Activated naive CD8-positive, alpha-beta T cell treated with anti-CD3 and anti-CD28 coated beads, Interleukin-2, amount 10 ng/mL, durations not matched to agents 7 days and 5 days (primary cell): ENCODE results near the gene ABI3BP. TPM values are rescaled to one million over a fixed set of nuclear protein-coding genes. Genes with fewer than 3 reads are reported as not detected.

Experiments
- ATAC-seq: fragments of 150-1000 bp; cut with Tn5 transposase; one replicate; pipeline ENCODE4 v1.10.0; 2021; ENCODE audit warnings: low read depth, moderate library complexity
- POLR2A ChIA-PET: fragments of 350-600 bp; sonication (Branson Sonifier 250); formaldehyde crosslinking; loops from one replicate; lab custom pipeline; 2021; ENCODE audit warnings: antibody characterized with exemption; lab: Charles Lee
- DNase-seq: peaks from one replicate; pipeline ENCODE4 v3.0.0; 2021
- H3K27ac Mint-ChIP-seq: one replicate; pipeline ENCODE4 v1.8.0; 2022; ENCODE audit warnings: mild to moderate bottlenecking, mixed read lengths
- H3K27me3 Mint-ChIP-seq: one replicate; pipeline ENCODE4 v1.8.0; 2022; ENCODE audit warnings: mild to moderate bottlenecking, moderate library complexity, mixed read lengths
- H3K36me3 Mint-ChIP-seq: one replicate; pipeline ENCODE4 v1.8.0; 2021; ENCODE audit warnings: mild to moderate bottlenecking, mixed read lengths
- H3K4me1 Mint-ChIP-seq: one replicate; pipeline ENCODE4 v1.8.0; 2021; ENCODE audit warnings: mixed read lengths
- H3K4me3 Mint-ChIP-seq: one replicate; pipeline ENCODE4 v1.8.0; 2022; ENCODE audit warnings: mild to moderate bottlenecking, moderate library complexity, mixed read lengths
- H3K9me3 Mint-ChIP-seq: one replicate; pipeline ENCODE4 v1.8.0; 2021; ENCODE audit warnings: mixed read lengths
- total RNA-seq, 2 experiments: library from RNA; stranded (reverse); gene quantifications; one replicate each; pipeline ENCODE4 v1.2.3, GENCODE V29; 2021

Gene ABI3BP, protein sequence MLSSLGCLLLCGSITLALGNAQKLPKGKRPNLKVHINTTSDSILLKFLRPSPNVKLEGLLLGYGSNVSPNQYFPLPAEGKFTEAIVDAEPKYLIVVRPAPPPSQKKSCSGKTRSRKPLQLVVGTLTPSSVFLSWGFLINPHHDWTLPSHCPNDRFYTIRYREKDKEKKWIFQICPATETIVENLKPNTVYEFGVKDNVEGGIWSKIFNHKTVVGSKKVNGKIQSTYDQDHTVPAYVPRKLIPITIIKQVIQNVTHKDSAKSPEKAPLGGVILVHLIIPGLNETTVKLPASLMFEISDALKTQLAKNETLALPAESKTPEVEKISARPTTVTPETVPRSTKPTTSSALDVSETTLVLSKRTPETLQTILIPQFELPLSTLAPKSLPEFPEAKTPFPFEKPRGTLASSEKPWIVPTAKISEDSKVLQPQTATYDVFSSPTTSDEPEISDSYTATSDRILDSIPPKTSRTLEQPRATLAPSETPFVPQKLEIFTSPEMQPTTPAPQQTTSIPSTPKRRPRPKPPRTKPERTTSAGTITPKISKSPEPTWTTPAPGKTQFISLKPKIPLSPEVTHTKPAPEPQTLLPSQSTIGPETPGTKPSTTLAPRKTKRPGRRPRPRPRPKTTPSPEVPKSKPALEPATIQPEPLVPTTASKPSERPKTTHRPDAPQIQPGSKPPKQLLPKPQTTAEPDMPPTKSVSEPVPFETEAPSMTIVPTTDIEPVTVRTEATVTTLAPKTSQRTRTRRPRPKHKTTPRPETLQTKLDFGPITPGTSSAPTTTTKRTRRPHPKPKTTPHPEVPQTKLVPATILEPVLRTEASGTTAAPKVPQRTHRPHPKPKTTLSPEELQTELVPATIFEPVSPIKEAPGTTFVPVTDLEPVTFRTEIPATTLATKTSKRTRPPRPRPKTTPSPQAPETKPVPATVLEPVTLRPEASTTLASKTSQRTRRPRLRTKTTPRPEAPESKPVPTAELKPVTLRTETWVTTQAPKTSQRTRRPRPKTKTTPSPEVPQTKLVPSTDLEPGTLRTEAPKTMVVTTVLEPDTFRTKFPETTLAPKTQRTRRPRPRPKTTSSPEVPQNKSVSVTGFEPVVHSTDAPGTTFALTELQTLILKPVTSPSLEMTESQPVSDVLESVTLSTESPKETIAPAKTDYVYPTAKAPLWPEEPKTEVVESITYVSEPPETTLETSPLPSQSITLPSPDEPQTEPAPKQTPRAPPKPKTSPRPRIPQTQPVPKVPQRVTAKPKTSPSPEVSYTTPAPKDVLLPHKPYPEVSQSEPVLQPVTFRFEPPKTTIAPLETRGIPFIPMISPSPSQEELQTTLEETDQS (N-terminal part only)
- under 1 TPM in 1 of 2 experiments, not detected in 1; 0.17 TPM for total RNA-seq

GRCh38 chr3:100993309-100993708 is at the start of gene ABI3BP:
Gene ABI3BP, minus strand, starts transcription at chr3:100993421. Its CDS starts 37 bp downstream, at chr3:100993384.
- POLR2A ChIA-PET: interaction anchor here (0.5 kb wide), 1 partner anchor 569 kb away, joined by 3 read pairs; no protein-coding TSS in a partner anchor
- ATAC-seq: no peak
- no peaks in the 10 kb centered on the region for H3K4me1 Mint-ChIP-seq
- H3K4me3 Mint-ChIP-seq: no peak within 1 kb of the TSS
- no peak within 1 kb of the TSS for H3K27ac Mint-ChIP-seq
- DNase-seq: no peak
- H3K9me3 Mint-ChIP-seq: no peaks in the 10 kb centered on the region
- no peaks in the 10 kb centered on the region for H3K36me3 Mint-ChIP-seq
- H3K27me3 Mint-ChIP-seq: peaks cover 23% of the 10 kb centered on the region

GRCh38 chr3:101039285-101039684 is 46.1 kb upstream of the ABI3BP start:
- H3K27ac Mint-ChIP-seq: no peak overlapping the region
- no peaks in the 10 kb centered on the region for H3K4me1 Mint-ChIP-seq
- POLR2A ChIA-PET: no interaction called here
- no peak overlapping the region for H3K4me3 Mint-ChIP-seq
- H3K27me3 Mint-ChIP-seq: peaks cover 7% of the 10 kb centered on the region
- ATAC-seq (no peak), DNase-seq (no peak)
- no peaks in the 10 kb centered on the region for H3K9me3 Mint-ChIP-seq
- H3K36me3 Mint-ChIP-seq: no peaks in the 10 kb centered on the region

- Mint-ChIP-seq H3K4me1 (no peaks in the 10 kb centered on the region), H3K27ac (no peak overlapping the region), H3K27me3 (peaks cover 7% of the 10 kb centered on the region), H3K4me3 (no peak overlapping the region), H3K9me3 (no peaks in the 10 kb centered on the region), H3K36me3 (no peaks in the 10 kb centered on the region)
- ATAC-seq (no peak), DNase-seq (no peak)
- POLR2A ChIA-PET: no interaction called here
These were observed 45.7 kb upstream of the ABI3BP start for GRCh38 chr3:101038880-101039279.

- no peak for ATAC-seq
- H3K4me1 Mint-ChIP-seq: no peaks in the 10 kb centered on the region
- H3K27me3 Mint-ChIP-seq: peaks cover 7% of the 10 kb centered on the region
- no peak for DNase-seq
- no peak overlapping the region for H3K27ac Mint-ChIP-seq
- POLR2A ChIA-PET: no interaction called here
- H3K36me3 Mint-ChIP-seq: no peaks in the 10 kb centered on the region
- H3K9me3 Mint-ChIP-seq: peaks cover 1% of the 10 kb centered on the region
- H3K4me3 Mint-ChIP-seq: no peak overlapping the region
These were observed 45.2 kb upstream of the ABI3BP start for GRCh38 chr3:101038393-101038792.

- POLR2A ChIA-PET: no interaction called here
- Mint-ChIP-seq H3K9me3 (peaks cover 1% of the 10 kb centered on the region), H3K4me3 (no peak overlapping the region), H3K36me3 (no peaks in the 10 kb centered on the region), H3K27ac (no peak overlapping the region), H3K27me3 (peaks cover 4% of the 10 kb centered on the region), H3K4me1 (no peaks in the 10 kb centered on the region)
- no peak for DNase-seq
- ATAC-seq: no peak
These were observed 44.4 kb upstream of the ABI3BP start for GRCh38 chr3:101037613-101038012.

GRCh38 chr3:101036676-101037075 is 43.5 kb upstream of the ABI3BP start:
- Mint-ChIP-seq H3K27ac (no peak overlapping the region), H3K9me3 (peaks cover 1% of the 10 kb centered on the region)

GRCh38 chr3:101036213-101036618 is 43.0 kb upstream of the ABI3BP start:
- DNase-seq (no peak), ATAC-seq (no peak)
- Mint-ChIP-seq H3K4me3 (no peak overlapping the region), H3K27me3 (peaks cover 4% of the 10 kb centered on the region), H3K9me3 (peaks cover 1% of the 10 kb centered on the region), H3K4me1 (no peaks in the 10 kb centered on the region), H3K36me3 (no peaks in the 10 kb centered on the region), H3K27ac (no peak overlapping the region)
- POLR2A ChIA-PET: no interaction called here

More at GRCh38 chr3:101036676-101037075, 43.5 kb upstream of the ABI3BP start:
- Mint-ChIP-seq H3K36me3 (no peaks in the 10 kb centered on the region), H3K4me3 (no peak overlapping the region), H3K27me3 (peaks cover 4% of the 10 kb centered on the region), H3K4me1 (no peaks in the 10 kb centered on the region)
- DNase-seq (no peak), ATAC-seq (no peak)
- POLR2A ChIA-PET: no interaction called here

DNA sequence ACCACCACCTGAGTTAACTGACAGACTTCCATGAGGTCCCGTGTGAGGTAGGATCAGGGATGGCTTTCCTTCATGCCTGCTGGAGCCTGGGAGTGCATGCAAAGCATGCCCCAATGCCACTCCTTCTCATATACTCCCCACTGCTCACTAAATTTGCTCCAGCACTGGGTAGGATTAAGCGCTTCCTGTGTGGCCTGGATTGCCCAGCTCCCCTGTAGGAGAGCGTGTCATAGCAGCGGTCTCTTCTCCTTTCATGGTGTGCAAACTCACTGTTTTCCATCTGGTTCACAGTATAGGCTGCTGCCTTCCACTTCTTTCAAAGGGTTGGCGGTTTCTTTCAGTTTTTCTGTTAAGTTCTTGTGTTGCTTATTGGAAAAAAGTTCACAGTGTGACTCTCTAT is 34.1 kb upstream of the ABI3BP start:
- DNase-seq (no peak), ATAC-seq (no peak)
- no peak overlapping the region for H3K4me3 Mint-ChIP-seq
- H3K27me3 Mint-ChIP-seq: peaks cover 3% of the 10 kb centered on the region
- H3K9me3 Mint-ChIP-seq: peaks cover 5% of the 10 kb centered on the region
- POLR2A ChIA-PET: no interaction called here
- peaks cover 1% of the 10 kb centered on the region for H3K36me3 Mint-ChIP-seq
- no peaks in the 10 kb centered on the region for H3K4me1 Mint-ChIP-seq
- no peak overlapping the region for H3K27ac Mint-ChIP-seq

DNA sequence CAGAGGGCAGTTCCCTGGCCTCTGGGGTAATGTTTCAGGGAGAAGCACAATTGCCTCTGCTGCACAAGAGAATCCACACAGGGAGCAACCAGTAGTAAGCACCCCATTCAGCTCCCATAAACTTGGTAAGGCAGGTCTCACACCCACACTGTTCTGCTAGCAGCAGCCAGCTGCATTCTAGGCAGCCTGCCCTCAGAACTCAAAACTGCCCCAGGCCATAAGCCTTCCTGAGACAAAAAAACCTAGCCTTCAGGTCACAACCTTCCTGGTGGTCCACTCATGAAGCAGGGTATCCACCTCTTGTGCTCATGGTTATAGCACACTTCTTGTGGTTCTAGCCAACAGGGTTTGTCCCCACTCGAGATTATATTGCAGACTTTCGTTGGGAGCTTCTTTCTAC is 33.7 kb upstream of the ABI3BP start:
- Mint-ChIP-seq H3K27me3 (peaks cover 3% of the 10 kb centered on the region), H3K9me3 (peaks cover 5% of the 10 kb centered on the region), H3K36me3 (peaks cover 1% of the 10 kb centered on the region), H3K4me3 (no peak overlapping the region), H3K27ac (no peak overlapping the region), H3K4me1 (no peaks in the 10 kb centered on the region)
- DNase-seq (no peak), ATAC-seq (no peak)
- POLR2A ChIA-PET: no interaction called here

GRCh38 chr3:101026244-101026643 is 33.0 kb upstream of the ABI3BP start:
- peaks cover 3% of the 10 kb centered on the region for H3K27me3 Mint-ChIP-seq
- H3K4me3 Mint-ChIP-seq: no peak overlapping the region
- POLR2A ChIA-PET: no interaction called here
- no peak for DNase-seq
- no peak overlapping the region for H3K27ac Mint-ChIP-seq
- peaks cover 1% of the 10 kb centered on the region for H3K36me3 Mint-ChIP-seq
- no peak for ATAC-seq
- no peaks in the 10 kb centered on the region for H3K4me1 Mint-ChIP-seq
- peaks cover 5% of the 10 kb centered on the region for H3K9me3 Mint-ChIP-seq

- Mint-ChIP-seq H3K9me3 (no peaks in the 10 kb centered on the region), H3K4me3 (no peak overlapping the region), H3K4me1 (no peaks in the 10 kb centered on the region), H3K27ac (no peak overlapping the region), H3K36me3 (no peaks in the 10 kb centered on the region), H3K27me3 (peaks cover 9% of the 10 kb centered on the region)
- DNase-seq (no peak), ATAC-seq (no peak)
- POLR2A ChIA-PET: no interaction called here
These were observed 27.3 kb upstream of the ABI3BP start for GRCh38 chr3:101020351-101021015.

GRCh38 chr3:101017017-101017416 is 23.8 kb upstream of the ABI3BP start:
- ATAC-seq (no peak), DNase-seq (no peak)
- Mint-ChIP-seq H3K27me3 (peaks cover 7% of the 10 kb centered on the region), H3K36me3 (no peaks in the 10 kb centered on the region), H3K4me3 (no peak overlapping the region), H3K9me3 (no peaks in the 10 kb centered on the region), H3K4me1 (no peaks in the 10 kb centered on the region), H3K27ac (no peak overlapping the region)
- POLR2A ChIA-PET: no interaction called here
